Globus pallidus (tissue), 1 donor: ENCODE measurements around the gene LGALS7.
A peak's percentile ranks its signal among the peaks of the same experiment; 100 is the strongest.

ENCODE experiments used
- DNase-seq: peaks from one replicate; pipeline ENCODE4 v3.0.0-alpha.2; 2015; ENCODE audit warnings: low spot score

The LGALS7 gene

DNA sequence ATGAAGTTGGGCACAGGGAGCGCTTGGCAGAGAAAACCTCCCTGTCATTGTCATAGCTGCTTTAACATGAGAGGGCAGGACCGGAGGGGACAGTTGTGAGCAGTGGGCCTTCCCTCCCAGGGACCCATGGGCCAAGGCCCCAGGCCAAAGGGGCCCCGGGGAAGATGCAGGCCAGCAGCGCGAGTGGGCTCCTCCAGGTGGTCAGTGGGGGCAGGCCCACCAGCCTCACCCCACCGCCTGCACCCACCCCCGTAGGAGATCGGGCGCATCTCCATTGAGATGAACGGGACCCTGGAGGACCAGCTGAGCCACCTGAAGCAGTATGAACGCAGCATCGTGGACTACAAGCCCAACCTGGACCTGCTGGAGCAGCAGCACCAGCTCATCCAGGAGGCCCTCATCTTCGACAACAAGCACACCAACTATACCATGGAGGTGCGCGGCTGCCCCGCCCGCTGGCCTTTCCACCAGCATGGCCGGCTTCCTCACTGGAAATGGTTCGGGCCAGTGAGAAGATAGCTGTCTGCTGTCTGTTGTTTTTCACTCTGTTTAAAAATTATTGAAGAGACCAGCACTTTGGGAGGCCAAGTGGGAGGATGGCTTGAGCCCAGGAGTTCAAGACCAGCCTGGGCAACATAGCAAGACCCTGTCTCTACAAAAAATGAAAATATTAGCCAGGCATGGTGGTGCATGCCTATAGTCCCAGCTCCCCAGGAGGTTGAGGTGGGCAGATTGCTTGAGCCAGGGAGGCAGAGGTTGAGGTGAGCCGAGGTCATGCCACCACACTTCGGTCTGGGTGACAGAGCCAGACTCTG lies 47.6 kb downstream of the LGALS7 start:
- no peak for DNase-seq

DNA sequence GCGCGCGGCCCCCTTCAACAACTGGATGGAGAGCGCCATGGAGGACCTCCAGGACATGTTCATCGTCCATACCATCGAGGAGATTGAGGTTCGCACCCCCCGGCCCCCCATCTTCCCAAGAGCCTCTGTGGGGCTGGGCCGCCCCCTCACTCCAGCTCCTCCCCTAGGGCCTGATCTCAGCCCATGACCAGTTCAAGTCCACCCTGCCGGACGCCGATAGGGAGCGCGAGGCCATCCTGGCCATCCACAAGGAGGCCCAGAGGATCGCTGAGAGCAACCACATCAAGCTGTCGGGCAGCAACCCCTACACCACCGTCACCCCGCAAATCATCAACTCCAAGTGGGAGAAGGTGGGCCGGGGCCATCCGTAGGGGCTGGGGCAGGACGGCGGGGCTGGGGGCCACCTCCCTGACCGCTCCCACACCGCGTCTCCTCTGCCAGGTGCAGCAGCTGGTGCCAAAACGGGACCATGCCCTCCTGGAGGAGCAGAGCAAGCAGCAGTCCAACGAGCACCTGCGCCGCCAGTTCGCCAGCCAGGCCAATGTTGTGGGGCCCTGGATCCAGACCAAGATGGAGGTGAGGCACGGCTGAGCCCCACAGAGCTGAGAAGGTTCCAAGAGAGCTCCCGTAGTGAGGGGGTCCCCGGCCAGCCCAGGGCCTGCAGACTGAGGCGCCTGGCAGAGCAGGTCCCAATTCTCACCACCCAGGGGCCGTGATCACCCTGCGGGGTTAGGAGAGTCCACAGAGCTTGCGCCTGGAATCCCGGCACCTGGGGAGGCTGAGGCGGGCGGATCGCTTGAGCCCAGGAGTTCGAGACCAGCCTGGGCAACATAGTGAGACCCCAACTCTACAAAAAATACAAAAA lies 49.1 kb downstream of the LGALS7 start:
- DNase-seq: no peak

DNA sequence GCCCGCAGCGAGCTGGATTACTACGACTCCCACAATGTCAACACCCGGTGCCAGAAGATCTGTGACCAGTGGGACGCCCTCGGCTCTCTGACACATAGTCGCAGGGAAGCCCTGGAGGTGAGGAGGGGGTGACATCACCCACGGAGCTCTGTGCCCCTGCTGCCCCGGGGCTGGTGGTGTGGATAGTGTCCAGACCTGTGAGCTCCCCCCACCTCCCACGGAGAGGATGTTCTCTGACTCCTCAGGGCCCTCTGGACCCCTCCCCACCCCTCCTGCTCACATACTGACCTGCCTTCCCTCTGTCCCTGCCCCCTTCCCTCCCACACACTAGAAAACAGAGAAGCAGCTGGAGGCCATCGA lies 49.7 kb downstream of the LGALS7 start:
- no peak for DNase-seq

DNA sequence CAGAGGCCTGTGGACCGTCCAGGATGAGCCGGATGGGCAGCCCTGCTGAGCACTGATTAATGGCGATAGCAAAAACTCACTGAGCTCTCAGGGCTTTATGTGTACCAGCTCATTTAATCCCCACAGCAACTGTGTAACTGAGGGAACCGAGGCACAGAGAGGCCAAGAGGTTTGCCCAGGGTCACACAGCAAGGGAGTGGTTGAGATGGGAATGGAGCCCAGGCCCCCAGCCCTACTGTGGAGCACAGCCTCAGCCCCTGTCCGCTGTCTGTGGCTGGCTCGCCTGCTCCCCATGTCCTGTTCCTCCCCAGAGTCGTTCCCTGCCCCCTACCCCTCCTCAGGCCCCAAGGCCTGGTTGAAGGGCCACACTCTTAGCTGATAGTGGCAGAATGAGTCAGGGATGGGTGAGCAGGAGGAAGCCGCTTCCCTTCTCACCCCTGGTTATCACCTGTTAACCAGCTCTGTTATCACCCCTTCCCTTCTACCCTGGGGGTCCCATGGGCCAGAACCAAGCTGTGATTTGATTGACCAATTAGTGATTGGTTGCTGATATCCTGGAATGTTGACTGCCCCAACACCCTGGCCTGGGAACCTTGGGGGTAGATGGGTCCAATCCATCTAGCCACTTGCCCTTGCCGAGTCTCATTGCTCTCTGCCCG lies 50.2 kb downstream of the LGALS7 start:
- no peak for DNase-seq

DNA sequence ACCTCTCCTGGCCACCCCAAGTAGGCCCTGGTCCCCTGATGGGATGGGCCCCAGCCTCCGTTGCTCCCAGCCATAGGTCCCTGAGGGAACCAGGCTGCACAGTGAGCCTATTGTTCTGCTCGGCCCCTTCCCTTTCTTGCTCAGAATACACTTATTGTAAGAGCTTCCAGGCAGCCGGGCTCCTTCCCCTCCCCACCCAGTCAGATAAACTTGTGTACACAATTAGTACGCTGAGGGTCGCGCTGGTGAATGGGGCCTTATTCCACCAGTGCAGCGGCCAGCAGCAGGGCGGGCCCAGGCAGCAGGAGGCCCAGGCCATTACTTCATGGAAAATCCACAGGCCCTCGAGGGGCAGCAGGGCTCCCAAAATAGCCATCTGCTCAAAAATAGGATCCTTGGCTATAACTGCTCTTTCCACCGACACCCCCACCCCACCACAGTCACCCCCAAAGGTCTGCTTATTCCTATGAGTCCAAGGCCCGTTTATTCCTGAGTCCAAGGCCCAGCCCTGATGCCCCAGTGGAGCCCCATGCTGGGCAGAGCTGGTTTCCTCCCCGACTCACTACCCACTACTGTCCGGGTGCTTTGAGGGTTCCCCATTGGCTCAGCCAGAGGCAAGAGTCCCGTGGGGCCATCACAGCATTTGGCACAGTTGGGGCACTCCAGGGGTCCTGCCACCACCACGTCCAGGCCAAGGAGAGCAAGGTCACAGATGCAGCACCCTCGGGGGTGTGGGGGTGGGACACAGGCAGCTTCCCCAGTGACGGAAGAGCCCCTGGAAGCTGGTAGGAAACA lies 51.1 kb downstream of the LGALS7 start:
- DNase-seq: peak; percentile 98

DNA sequence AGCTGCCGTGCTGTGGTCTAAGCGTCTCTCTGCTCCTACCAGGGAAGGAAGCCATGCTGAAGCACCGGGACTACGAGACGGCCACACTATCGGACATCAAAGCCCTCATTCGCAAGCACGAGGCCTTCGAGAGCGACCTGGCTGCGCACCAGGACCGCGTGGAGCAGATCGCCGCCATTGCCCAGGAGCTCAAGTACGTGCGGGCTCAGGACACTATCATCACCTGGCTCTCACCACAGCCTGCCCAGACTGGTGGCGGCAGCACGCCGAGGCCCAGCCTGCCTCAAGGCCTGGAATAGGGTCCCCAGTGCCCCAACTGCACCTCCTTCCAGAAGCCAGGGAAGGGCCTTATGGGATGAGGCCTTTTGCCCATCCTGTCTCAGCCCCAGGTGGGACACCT lies 51.8 kb downstream of the LGALS7 start:
- no peak for DNase-seq
